Embryonic facial prominence (tissue), 1 donor: ENCODE results near the gene PRDM7.
"Not testable (repeated sequence)": the region's sequence is repeated elsewhere in the genome, so short reads cannot be mapped to it uniquely, and the experiment has no call there.

Experiments
- DNase-seq: peaks from one replicate; pipeline ENCODE4 v3.0.0-alpha.2; 2016; ENCODE audit errors: extremely low spot score

Gene PRDM7

GRCh38 chr16:90072442-90073105 lies 4.6 kb downstream of the PRDM7 start:
- DNase-seq: no peak

GRCh38 chr16:90070440-90070839 lies 6.7 kb downstream of the PRDM7 start:
- no peak for DNase-seq

- DNase-seq: no peak
Observed at GRCh38 chr16:90061437-90061836, 15.7 kb downstream of the PRDM7 start.

GRCh38 chr16:90057738-90058173 lies 19.4 kb downstream of the PRDM7 start:
- DNase-seq: no peak

GRCh38 chr16:90056521-90056920 lies 20.6 kb downstream of the PRDM7 start:
- DNase-seq: not testable (repeated sequence)

- no peak for DNase-seq
Observed at GRCh38 chr16:90055371-90055770, 21.8 kb downstream of the PRDM7 start.

- DNase-seq: no peak
Observed at GRCh38 chr16:90054554-90054953, 22.6 kb downstream of the PRDM7 start.

GRCh38 chr16:90053902-90054500 lies 23.1 kb downstream of the PRDM7 start:
- no peak for DNase-seq

- no peak for DNase-seq
Observed at GRCh38 chr16:90050969-90051368, 26.2 kb downstream of the PRDM7 start.

GRCh38 chr16:90048737-90049330 lies 28.3 kb downstream of the PRDM7 start:
- no peak for DNase-seq

- DNase-seq: no peak
Observed at GRCh38 chr16:90048347-90048722, 28.8 kb downstream of the PRDM7 start.

GRCh38 chr16:90047714-90048346 lies 29.3 kb downstream of the PRDM7 start:
- DNase-seq: no peak

GRCh38 chr16:90046971-90047713 lies 30.0 kb downstream of the PRDM7 start:
- no peak for DNase-seq

GRCh38 chr16:90046122-90046970 lies 30.8 kb downstream of the PRDM7 start:
- no peak for DNase-seq

GRCh38 chr16:90044111-90044551 lies 33.0 kb downstream of the PRDM7 start:
- DNase-seq: no peak

- no peak for DNase-seq
Observed at GRCh38 chr16:90043526-90043925, 33.6 kb downstream of the PRDM7 start.

- DNase-seq: no peak
Observed at GRCh38 chr16:90042946-90043514, 34.1 kb downstream of the PRDM7 start.

GRCh38 chr16:90041896-90042473 lies 35.1 kb downstream of the PRDM7 start:
- no peak for DNase-seq

- DNase-seq: no peak
Observed at GRCh38 chr16:90040152-90041023, 36.7 kb downstream of the PRDM7 start.
